Right atrium auricular region (tissue), 2 donors: Measurements from ENCODE around the gene SLC8A3. TPM values are rescaled to one million over a fixed set of nuclear protein-coding genes. Genes with fewer than 3 reads are reported as not detected.

Source experiments
- DNase-seq: peaks from one replicate; pipeline ENCODE4 v3.0.0-alpha.2; 2019; ENCODE audit warnings: low spot score
- H3K27ac ChIP-seq, 2 donors: fragments of 200-600 bp; sonication (generic); 1 replicate in 1 of 2; 2 replicates in 1 of 2; pipeline ENCODE4 v1.5.1; 2016 to 2019
- H3K27me3 ChIP-seq, 2 donors: fragments of 200-600 bp; sonication (generic); one replicate each; pipeline versions ENCODE4 v1.5.1 to v1.6.0; 2017 to 2019
- H3K36me3 ChIP-seq: fragments of 200-600 bp; sonication (generic); one replicate; pipeline ENCODE4 v1.5.1; 2016
- H3K4me1 ChIP-seq, 2 donors: fragments of 200-600 bp; sonication (generic); one replicate each; pipeline versions ENCODE4 v1.5.1 to v1.6.0; 2017 to 2019
- H3K4me3 ChIP-seq, 2 donors: fragments of 200-600 bp; sonication (generic); 1 replicate in 1 of 2; 2 replicates in 1 of 2; pipeline ENCODE4 v1.5.1; 2017 to 2019; ENCODE audit warnings: mild to moderate bottlenecking in 1 of 2, moderate library complexity in 1 of 2
- H3K9me3 ChIP-seq, 2 donors: fragments of 200-600 bp; sonication (generic); one replicate each; pipeline ENCODE4 v1.5.1; 2019
- CTCF ChIP-seq, 2 donors: fragments of 200-600 bp; sonication (generic); IDR thresholded peaks; one replicate each; pipeline ENCODE4 v1.5.1; 2019; ENCODE audit warnings: antibody characterized with exemption in 2 of 2
- total RNA-seq, 2 donors: library from RNA; depleted of rRNA; stranded (reverse); fragments of >200 nt; gene quantifications; one replicate each; pipeline ENCODE4 v1.1.0, GENCODE V29; 2016

The SLC8A3 gene
- total RNA-seq, 2 donors from 2014 or later = 1.3 to 1.4 TPM

GRCh38 chr14:70069186-70069585 is 119.6 kb downstream of the SLC8A3 start:
- no peak for TF ChIP-seq CTCF (IDR thresholded peaks at IDR 0.05)
- no peaks in the 10 kb centered on the region for H3K9me3 ChIP-seq
- H3K27me3 ChIP-seq = no peaks in the 10 kb centered on the region
- no peak overlapping the region for H3K27ac ChIP-seq
- H3K4me1 ChIP-seq = no peaks in the 10 kb centered on the region
- H3K36me3 ChIP-seq = no peaks in the 10 kb centered on the region
- no peak for DNase-seq
- no peak overlapping the region for H3K4me3 ChIP-seq

- H3K9me3 ChIP-seq = no peaks in the 10 kb centered on the region
- TF ChIP-seq CTCF (IDR thresholded peaks at IDR 0.05) = no peak
- DNase-seq = no peak
- no peak overlapping the region for H3K4me3 ChIP-seq
- H3K27ac ChIP-seq = no peak overlapping the region
- H3K27me3 ChIP-seq = no peaks in the 10 kb centered on the region
- H3K4me1 ChIP-seq = no peaks in the 10 kb centered on the region
- no peaks in the 10 kb centered on the region for H3K36me3 ChIP-seq
These were observed 120.9 kb downstream of the SLC8A3 start for GRCh38 chr14:70067810-70068209.

- DNase-seq = no peak
- Histone ChIP-seq H3K4me1 (no peaks in the 10 kb centered on the region), H3K9me3 (no peaks in the 10 kb centered on the region), H3K27ac (no peak overlapping the region), H3K36me3 (no peaks in the 10 kb centered on the region), H3K27me3 (no peaks in the 10 kb centered on the region), H3K4me3 (no peak overlapping the region)
- no peak for TF ChIP-seq CTCF (IDR thresholded peaks at IDR 0.05)
These were observed 124.5 kb downstream of the SLC8A3 start for GRCh38 chr14:70064136-70064865.

GRCh38 chr14:70061108-70061507 is 127.6 kb downstream of the SLC8A3 start:
- Histone ChIP-seq H3K27me3 (no peaks in the 10 kb centered on the region), H3K27ac (no peak overlapping the region)

GRCh38 chr14:70059545-70059944 is 129.2 kb downstream of the SLC8A3 start:
- Histone ChIP-seq H3K27me3 (no peaks in the 10 kb centered on the region), H3K4me1 (no peaks in the 10 kb centered on the region), H3K4me3 (no peak overlapping the region), H3K36me3 (no peaks in the 10 kb centered on the region), H3K9me3 (no peaks in the 10 kb centered on the region), H3K27ac (no peak overlapping the region)
- DNase-seq = no peak
- TF ChIP-seq CTCF (IDR thresholded peaks at IDR 0.05) = no peak

More at GRCh38 chr14:70061108-70061507, 127.6 kb downstream of the SLC8A3 start:
- no peak for DNase-seq
- TF ChIP-seq CTCF (IDR thresholded peaks at IDR 0.05) = no peak
- Histone ChIP-seq H3K4me3 (no peak overlapping the region), H3K4me1 (no peaks in the 10 kb centered on the region), H3K36me3 (no peaks in the 10 kb centered on the region), H3K9me3 (no peaks in the 10 kb centered on the region)
